K562 (cell line): ENCODE results near the gene GPATCH4. TPM values are rescaled to one million over a fixed set of nuclear protein-coding genes. Genes with fewer than 3 reads are reported as not detected.

Source experiments
- FIP1L1 ChIP-seq: fragments of 200-400 bp; formaldehyde crosslinking; IDR thresholded peaks from 2 replicates; pipeline ENCODE4 v1.6.1; 2018; ENCODE audit warnings: mild to moderate bottlenecking, low read depth, low read length; ENCODE audit not compliant: poor library complexity, severe bottlenecking
- GTF2F1 ChIP-seq: IDR thresholded peaks from 2 replicates; pipeline ENCODE4 v1.6.1; 2011; ENCODE audit warnings: low read depth, low read length, improper control_type of control experiment
- HMG20A ChIP-seq: fragments of 450-650 bp; formaldehyde crosslinking; conservative IDR thresholded peaks from 2 replicates; pipeline ENCODE4 v1.4.0; 2020; ENCODE audit warnings: mild to moderate bottlenecking, mixed read lengths
- ILF3 ChIP-seq: fragments of 450-650 bp; IDR thresholded peaks from 2 replicates; pipeline ENCODE4 v1.6.1; 2018; ENCODE audit warnings: antibody characterized with exemption, mild to moderate bottlenecking, moderate library complexity, borderline replicate concordance
- JUND ChIP-seq, 2 experiments: IDR thresholded peaks; 2 replicates in 1 of 2; 3 replicates in 1 of 2; pipeline ENCODE4 v1.6.1; 2011; ENCODE audit warnings: borderline replicate concordance in 2 of 2, low read depth in 2 of 2, low read length in 2 of 2, improper control_type of control experiment in 1 of 2, missing biosample characterization in 1 of 2, missing genetic modification characterization in 1 of 2, missing genetic modification reagents in 1 of 2
- KLF10 ChIP-seq: fragments of 250-450 bp; sonication (Bioruptor Pico); IDR thresholded peaks from 2 replicates; pipeline ENCODE4 v1.6.1; 2021; ENCODE audit warnings: matching md5 sums
- MED1 ChIP-seq: sonication (generic); formaldehyde crosslinking; IDR thresholded peaks from 2 replicates; pipeline ENCODE4 v1.8.1; 2023; ENCODE audit warnings: missing genetic modification reagents, borderline replicate concordance
- MTA2 ChIP-seq: fragments of 450-650 bp; IDR thresholded peaks from 2 replicates; pipeline ENCODE4 v1.6.1; 2016; ENCODE audit warnings: low read depth
- PHB ChIP-seq: fragments of 250-450 bp; sonication (Bioruptor Pico); IDR thresholded peaks from 2 replicates; pipeline ENCODE4 v1.5.0; 2021
- TCF3 ChIP-seq: sonication (generic); formaldehyde crosslinking; IDR thresholded peaks from 2 replicates; pipeline ENCODE4 v1.4.0; 2020; ENCODE audit warnings: mild to moderate bottlenecking, missing genetic modification reagents
- THAP7 ChIP-seq: fragments of 250-450 bp; sonication (Bioruptor Pico); IDR thresholded peaks from 2 replicates; pipeline ENCODE4 v1.5.0; 2021
- ZBTB5 ChIP-seq: fragments of 450-650 bp; IDR thresholded peaks from 2 replicates; pipeline ENCODE4 v1.6.1; 2017; ENCODE audit warnings: antibody characterized with exemption
- ZKSCAN3 ChIP-seq: fragments of 250-450 bp; sonication (Bioruptor Pico); IDR thresholded peaks from 2 replicates; pipeline ENCODE4 v1.4.0; 2020
- ZNF445 ChIP-seq: fragments of 250-450 bp; sonication (Bioruptor Pico); IDR thresholded peaks from 2 replicates; pipeline ENCODE4 v1.4.0; 2020; ENCODE audit warnings: low read depth, mild to moderate bottlenecking, moderate library complexity
- ZNF668 ChIP-seq: fragments of 250-450 bp; sonication (Bioruptor Pico); IDR thresholded peaks from 2 replicates; pipeline ENCODE4 v1.8.0; 2022; ENCODE audit warnings: mild to moderate bottlenecking, inconsistent platforms
- ZNF75A ChIP-seq: fragments of 450-650 bp; formaldehyde crosslinking; IDR thresholded peaks from 2 replicates; pipeline ENCODE4 v1.4.0; 2020; ENCODE audit warnings: mild to moderate bottlenecking
- polyA plus RNA-seq, 8 experiments: library from polyadenylated mRNA; depleted of rRNA in 4 of 8; stranded (reverse) in 5 of 8; unstranded in 3 of 8; fragments of >200 nt; fragmentation: Nextera tagmentation in 2 of 8; fragmentation: Illumina TruSeq in 1 of 8; extraction: Ambion mirVana in 2 of 8; extraction: Trizol in 1 of 8; gene quantifications; 2 replicates each; pipeline versions ENCODE4 v1.2.1 to v1.2.3, GENCODE V29; 2011 to 2014; ENCODE audit warnings: inconsistent platforms in 1 of 8, missing spikeins in 1 of 8
- total RNA-seq, 7 experiments: library from RNA; depleted of rRNA in 6 of 7; stranded (reverse); fragments of >200 nt in 6 of 7; fragmentation: Illumina TruSeq in 2 of 7; extraction: Trizol in 2 of 7; gene quantifications; 2 replicates each; pipeline versions ENCODE4 v1.2.1 to v1.2.3, GENCODE V29; 2011 to 2021; ENCODE audit warnings: low replicate concordance in 1 of 7
- TF ChIP-seq, protein P1 (sequence below): fragments of 200-400 bp; formaldehyde crosslinking; IDR thresholded peaks from 2 replicates; pipeline ENCODE4 v1.6.1; 2017; ENCODE audit warnings: mild to moderate bottlenecking, low read depth, low read length, moderate library complexity
- TF ChIP-seq, protein P2 (sequence below): IDR thresholded peaks from 2 replicates; pipeline ENCODE4 v1.6.1; 2012; ENCODE audit warnings: low read depth, low read length, improper control_type of control experiment, borderline replicate concordance
- TF ChIP-seq, protein P3 (sequence below): fragments of 450-650 bp; conservative IDR thresholded peaks from 2 replicates; pipeline ENCODE4 v1.6.1; 2016; ENCODE audit warnings: missing genetic modification characterization, low read depth, mild to moderate bottlenecking, control low read depth, missing compliant biosample characterization

GPATCH4 gene
- total and polyA plus RNA-seq, 9 of the 15 experiments (the other 6 are each of a cell fraction or from before 2014, with no cell fraction given): 43.7 to 105 (median 76.5) TPM

DNA sequence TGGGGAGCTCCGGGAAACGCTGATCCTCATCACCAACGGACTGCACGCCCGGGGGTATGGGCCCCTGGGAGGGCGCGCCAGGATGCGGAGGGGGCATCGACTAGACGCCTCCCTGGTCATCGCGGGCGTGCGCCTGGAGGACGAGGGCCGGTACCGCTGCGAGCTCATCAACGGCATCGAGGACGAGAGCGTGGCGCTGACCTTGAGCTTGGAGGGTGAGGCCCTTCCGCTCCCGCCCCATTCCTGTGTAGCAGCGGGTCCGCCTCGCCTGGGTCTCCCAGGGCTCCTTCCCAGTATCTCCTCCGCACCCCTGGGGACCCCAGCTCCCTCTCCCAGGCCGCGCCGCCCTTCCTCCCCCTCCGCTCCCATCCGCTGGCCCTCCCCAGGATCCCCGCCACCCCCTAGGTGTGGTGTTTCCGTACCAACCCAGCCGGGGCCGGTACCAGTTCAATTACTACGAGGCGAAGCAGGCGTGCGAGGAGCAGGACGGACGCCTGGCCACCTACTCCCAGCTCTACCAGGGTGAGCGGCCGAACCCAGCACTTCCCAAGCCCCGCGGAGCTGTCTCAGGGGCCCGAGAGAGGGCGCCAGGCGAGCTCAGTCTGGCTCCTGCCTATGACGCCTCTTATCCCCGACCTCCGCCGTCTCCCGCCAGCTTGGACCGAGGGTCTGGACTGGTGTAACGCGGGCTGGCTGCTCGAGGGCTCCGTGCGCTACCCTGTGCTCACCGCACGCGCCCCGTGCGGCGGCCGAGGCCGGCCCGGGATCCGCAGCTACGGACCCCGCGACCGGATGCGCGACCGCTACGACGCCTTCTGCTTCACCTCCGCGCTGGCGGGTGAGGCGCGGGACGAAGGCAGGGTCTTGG is 22.9 kb upstream of the GPATCH4 start (continued):
- TF ChIP-seq ZBTB5 (no peak), HMG20A (CRISPR knock-in tag) (no peak), ZNF445 (0 out of 2 replicates have a peak, but pooled peaks have one; percentile 22), PHB (no peak), MED1 (no peak), MTA2 (no peak), ILF3 (no peak), THAP7 (CRISPR knock-in tag) (no peak), TCF3 (CRISPR knock-in tag) (no peak), ZNF75A (CRISPR knock-in tag) (no peak), JUND (IDR thresholded peaks at IDR 0.05; ENCODE audit: borderline replicate concordance, low read depth, low read length) (peak; percentile 52), JUND (tag; IDR thresholded peaks at IDR 0.05; ENCODE audit: borderline replicate concordance, low read depth, low read length) (peak; percentile 9; the same call in 1 of the 3 replicates), GTF2F1 (no peak), KLF10 (CRISPR knock-in tag) (no peak), ZNF668 (CRISPR knock-in tag) (no peak), FIP1L1 (peak; percentile 77), ZKSCAN3 (CRISPR knock-in tag) (no peak)
- TF ChIP-seq, protein P1, sequence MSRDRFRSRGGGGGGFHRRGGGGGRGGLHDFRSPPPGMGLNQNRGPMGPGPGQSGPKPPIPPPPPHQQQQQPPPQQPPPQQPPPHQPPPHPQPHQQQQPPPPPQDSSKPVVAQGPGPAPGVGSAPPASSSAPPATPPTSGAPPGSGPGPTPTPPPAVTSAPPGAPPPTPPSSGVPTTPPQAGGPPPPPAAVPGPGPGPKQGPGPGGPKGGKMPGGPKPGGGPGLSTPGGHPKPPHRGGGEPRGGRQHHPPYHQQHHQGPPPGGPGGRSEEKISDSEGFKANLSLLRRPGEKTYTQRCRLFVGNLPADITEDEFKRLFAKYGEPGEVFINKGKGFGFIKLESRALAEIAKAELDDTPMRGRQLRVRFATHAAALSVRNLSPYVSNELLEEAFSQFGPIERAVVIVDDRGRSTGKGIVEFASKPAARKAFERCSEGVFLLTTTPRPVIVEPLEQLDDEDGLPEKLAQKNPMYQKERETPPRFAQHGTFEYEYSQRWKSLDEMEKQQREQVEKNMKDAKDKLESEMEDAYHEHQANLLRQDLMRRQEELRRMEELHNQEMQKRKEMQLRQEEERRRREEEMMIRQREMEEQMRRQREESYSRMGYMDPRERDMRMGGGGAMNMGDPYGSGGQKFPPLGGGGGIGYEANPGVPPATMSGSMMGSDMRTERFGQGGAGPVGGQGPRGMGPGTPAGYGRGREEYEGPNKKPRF: no peak
- TF ChIP-seq, protein P2, sequence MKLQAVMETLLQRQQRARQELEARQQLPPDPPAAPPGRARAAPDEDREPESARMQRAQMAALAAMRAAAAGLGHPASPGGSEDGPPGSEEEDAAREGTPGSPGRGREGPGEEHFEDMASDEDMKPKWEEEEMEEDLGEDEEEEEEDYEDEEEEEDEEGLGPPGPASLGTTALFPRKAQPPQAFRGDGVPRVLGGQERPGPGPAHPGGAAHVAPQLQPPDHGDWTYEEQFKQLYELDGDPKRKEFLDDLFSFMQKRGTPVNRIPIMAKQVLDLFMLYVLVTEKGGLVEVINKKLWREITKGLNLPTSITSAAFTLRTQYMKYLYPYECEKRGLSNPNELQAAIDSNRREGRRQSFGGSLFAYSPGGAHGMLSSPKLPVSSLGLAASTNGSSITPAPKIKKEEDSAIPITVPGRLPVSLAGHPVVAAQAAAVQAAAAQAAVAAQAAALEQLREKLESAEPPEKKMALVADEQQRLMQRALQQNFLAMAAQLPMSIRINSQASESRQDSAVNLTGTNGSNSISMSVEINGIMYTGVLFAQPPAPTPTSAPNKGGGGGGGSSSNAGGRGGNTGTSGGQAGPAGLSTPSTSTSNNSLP: no peak
- TF ChIP-seq, protein P3, sequence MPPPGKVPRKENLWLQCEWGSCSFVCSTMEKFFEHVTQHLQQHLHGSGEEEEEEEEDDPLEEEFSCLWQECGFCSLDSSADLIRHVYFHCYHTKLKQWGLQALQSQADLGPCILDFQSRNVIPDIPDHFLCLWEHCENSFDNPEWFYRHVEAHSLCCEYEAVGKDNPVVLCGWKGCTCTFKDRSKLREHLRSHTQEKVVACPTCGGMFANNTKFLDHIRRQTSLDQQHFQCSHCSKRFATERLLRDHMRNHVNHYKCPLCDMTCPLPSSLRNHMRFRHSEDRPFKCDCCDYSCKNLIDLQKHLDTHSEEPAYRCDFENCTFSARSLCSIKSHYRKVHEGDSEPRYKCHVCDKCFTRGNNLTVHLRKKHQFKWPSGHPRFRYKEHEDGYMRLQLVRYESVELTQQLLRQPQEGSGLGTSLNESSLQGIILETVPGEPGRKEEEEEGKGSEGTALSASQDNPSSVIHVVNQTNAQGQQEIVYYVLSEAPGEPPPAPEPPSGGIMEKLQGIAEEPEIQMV (tag): no peak
